ENCODE measurements around the gene JAG1.
A peak's percentile ranks its signal among the peaks of the same experiment; 100 is the strongest.

Gene JAG1

DNA sequence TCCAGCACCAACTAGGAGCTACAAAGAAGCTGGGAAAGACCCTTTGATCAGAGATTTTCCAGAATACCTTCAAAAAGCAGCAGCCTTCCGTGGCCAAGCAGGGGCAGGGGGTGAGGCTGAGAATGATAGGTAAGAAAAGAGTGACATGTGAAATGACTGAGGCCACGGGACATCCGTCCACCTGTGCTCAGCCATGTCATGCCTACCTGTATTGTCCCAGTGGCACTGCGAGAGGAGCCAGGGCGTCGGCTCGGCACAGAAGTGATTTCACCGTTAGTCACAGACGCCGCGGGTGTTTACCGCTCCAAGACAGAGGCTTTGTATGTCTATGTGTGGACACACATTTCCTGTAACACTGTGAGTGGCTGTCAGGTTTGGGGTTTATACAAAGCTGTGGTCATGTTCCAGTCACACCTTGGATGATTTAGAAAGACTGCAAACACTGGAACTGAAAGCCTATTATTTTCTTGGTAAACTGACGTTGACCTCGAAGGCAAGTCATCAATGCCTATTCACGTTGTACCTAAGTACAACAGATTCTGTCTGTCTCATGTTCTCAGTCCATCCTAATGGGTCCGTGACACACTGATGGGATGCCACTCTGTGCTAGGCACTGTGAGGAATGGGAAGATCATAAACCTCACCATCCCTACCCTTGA lies 32.1 kb upstream of the JAG1 start:
- no peak for DNase-seq

DNA sequence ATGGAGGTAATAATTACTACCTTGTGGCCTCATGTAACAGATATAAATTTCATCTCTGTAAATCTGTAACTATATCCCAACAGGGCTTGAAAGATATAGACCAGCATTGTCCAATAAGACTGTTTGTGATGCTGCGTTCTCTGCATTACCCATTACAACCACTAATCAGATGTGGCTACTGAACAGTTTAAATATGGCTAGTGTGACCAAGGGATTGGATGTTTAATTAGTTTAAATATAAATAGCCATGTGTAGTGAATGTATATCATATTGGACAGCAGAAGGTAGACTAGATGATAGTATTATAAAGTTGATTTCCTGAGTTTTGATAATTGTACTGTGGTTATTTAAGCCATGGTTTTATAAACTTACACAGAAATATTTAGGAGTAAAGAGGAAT lies 27.8 kb upstream of the JAG1 start:
- no peak for DNase-seq

DNA sequence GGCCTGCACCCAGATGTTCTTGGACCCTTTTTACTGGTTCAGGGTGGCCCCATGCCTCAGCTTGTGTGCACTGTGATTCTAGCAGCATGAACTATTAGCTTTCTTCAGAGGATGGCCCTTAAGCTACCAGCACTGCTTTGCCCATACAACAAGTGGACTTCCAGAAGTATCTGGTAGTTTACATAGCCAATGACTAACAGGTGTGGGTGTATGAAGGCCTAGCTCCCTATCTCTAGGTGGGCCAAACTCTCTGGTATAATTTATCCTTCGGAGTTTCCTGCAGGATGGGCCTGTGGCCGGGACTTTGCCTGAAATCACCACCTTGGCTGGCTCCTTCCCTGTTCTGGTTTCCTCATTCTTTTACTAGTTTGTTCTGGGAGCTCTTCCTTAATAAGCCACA lies 26.1 kb upstream of the JAG1 start:
- DNase-seq, result no peak

DNA sequence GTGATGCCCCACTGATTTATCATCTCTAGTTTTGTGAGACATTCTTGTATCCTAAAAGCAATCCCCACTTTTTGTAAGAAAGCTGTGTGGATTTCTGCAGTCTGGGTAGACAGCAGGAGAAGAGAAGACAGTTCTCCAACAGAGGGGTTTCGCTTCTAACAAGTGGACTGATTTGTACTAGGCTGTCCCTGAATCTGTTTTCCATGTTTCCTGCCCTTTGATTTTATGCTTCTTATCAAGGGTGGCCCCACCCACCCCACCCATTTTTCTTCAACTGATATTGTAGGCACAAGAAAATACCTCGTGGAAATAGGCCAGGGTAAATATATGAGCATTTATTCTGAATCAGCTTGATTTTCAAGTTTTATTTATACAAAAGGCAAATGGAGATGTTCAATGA lies 25.7 kb upstream of the JAG1 start:
- no peak for DNase-seq

DNA sequence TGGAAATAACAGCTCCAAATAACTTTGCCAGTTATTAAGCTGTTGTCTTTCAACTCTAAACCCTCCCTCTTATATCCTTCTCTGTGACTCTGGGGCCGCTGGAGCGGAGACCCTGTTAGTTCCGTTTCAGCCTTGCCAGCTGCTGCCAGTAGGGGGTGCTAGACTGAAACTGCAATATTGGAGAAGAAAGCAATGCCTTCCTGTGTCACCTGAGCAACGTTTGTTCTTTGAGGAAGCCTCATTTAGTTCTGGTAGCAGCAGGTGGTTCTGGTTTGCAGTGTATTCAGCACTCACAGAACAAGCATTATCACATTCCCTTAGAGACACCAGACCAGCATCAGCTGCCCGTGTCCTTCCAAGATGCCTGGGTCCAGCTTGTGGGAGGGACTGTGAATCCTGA lies 22.9 kb upstream of the JAG1 start:
- DNase-seq, result no peak

DNA sequence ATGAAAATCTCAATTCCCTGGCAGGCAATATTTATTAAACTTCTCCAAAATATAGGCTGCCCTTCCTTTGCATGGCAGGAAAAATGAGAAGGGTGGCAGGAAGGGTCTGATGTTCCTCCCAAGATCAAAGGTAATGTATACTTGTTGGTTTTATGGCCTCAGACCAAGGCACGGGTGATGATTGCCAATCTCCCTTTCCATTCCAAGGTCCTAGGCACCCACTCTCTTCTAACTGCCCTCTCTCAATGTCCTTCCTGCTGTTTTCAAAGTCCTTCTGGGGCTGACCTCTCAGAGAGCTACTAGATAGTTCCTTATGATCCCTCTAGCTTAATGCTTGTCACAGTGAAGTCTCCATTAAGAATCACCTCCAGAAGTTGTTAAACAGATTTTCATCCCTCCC lies 15.6 kb upstream of the JAG1 start:
- no peak for DNase-seq

DNA sequence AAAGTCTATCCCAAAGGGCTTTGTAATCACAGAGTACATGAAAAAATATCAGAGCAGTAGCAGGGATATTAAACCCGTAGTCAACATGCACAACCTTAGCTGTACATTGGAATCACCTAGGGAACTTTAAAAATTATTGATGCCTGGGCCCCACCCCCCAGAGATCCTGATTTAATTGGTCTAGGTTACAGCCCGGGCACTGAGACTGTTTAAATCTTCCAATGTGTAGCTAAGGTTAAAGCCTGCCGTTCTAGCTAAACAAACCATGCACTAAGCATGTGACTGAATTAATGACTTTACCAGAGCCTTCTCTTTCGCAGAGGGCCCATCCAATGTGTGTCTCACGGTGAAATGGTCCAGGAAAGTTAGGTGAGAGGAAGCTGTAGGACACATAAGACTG lies 14.1 kb upstream of the JAG1 start:
- DNase-seq, result no peak

DNA sequence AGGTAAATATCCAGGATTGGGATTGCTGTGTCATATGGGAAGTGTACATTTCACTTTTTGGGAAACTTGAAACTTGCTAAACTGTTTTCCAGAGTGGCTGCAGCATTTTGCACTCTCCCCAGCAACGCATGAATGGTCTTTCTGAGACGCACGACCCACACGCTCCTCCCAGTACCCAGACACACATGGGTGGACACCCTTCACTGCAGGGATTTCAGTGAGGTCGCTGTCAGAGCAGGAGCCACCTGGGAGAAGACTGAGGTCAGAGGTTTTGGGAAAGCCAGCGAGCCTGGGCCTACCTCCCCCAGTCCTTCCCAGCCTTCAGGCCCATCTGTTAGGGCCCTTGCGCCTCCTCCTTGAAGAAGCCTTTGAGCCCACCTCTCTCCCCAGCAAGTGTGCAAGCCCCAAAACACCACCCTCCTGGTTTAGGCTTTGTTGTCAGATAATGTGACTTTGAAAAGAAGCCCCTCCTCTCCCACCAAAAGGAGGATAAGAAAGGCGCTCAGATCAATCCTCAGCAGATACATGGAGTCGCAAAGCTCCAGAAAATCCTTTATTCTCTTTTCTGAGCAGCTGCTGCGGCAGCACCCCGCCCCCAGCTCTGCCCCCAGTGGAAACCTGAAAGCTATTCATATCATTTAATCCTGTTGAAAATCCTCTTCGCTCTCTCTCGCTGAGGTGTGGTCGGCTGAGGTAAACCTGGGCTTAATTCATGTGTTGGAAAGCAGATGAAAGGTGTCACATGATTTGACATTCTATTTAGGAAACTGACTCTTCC lies 12.7 kb upstream of the JAG1 start:
- peak; percentile 46 for DNase-seq

DNA sequence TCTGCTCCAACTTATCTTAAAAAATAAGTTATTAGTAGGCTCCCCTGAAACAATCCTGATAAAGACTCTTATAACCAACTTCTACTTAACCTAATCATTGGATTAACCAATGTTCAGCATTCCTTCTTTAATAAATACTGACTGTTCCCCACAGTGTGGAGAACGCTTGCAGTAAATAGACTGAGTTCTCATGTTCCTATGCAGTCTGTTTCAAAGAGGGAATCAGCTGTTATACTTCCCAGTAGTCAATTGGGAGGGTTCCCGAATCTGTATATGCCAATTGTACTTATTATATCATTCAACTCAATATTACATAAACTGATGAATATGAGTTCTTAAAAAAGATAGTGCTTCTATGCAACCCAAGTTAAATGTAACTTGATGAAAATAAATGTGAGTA lies 9.7 kb upstream of the JAG1 start:
- no peak for DNase-seq

DNA sequence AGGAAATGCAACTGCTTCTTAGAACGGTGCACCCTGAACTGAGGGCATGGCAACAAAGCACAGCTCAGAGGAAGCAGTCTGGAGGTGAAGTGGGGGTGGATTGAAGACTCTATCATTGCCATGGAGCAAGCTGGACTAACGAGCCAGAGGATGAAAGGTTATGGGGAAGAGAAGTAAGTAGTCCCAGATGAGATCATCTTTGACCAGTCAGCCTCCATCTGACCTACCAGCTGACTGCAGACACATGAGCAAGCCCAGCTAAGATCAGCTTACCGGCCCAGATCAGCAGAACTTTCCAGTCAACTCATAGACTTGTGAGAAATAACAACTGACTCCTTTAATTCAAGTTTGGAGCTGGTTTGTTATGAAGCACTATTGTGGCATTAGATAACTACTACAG lies 9.1 kb upstream of the JAG1 start:
- no peak for DNase-seq

DNA sequence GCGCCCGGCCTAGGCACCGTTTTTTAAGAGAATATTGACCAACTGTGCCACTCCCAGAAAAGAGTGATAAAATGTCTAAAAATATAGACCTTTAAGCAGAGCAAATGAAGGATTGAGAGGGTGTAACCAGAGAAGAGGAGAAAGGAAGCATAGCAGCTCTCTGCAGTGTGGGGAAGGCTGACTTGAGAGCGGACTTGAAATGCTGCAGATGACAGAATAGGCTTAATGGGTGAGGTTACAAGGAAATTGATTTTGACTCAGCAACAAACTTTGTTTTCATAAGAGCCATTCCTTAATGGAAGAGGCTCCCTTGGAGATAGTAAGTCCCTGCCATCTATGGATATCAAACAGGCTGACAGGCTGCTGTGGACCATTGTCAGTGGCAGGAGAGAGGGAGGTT lies 7.7 kb upstream of the JAG1 start:
- no peak for DNase-seq

DNA sequence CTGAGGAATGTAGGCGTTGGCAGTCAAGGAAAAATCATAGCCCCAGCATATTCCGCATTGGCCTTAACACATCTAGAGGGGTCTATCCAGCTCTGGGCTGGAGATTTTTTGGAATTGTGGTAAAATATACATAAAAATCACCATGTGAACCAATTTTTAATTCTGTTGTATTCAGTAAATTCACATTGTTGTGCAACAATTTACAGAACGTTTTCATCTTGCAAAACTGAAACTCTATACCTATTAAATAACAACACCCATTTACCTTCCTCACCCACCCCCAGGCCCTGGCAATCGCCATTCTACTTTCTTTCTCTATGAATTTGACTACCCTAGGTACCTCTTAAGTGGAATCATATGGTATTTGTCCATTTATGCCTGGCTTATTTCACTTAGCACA lies 6.8 kb upstream of the JAG1 start:
- no peak for DNase-seq

DNA sequence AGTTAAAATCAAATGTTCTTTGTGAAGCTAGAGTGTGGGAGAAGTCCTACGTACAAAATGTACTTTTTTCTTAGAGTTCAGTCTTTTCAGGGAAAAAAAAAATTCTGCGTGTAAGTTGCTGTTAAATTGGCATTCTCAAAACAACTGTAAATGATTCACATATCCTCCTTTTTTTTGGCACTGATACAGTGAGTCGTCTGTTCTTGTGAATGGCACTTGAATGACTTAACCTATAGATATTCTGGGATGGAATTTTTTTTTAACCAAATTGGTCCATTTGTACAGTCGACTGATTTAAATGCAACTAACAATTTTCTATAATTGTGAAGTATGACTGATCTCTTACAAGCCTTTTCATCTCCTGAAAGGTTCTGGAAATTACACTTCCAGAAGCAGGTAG lies 5.5 kb upstream of the JAG1 start:
- no peak for DNase-seq

DNA sequence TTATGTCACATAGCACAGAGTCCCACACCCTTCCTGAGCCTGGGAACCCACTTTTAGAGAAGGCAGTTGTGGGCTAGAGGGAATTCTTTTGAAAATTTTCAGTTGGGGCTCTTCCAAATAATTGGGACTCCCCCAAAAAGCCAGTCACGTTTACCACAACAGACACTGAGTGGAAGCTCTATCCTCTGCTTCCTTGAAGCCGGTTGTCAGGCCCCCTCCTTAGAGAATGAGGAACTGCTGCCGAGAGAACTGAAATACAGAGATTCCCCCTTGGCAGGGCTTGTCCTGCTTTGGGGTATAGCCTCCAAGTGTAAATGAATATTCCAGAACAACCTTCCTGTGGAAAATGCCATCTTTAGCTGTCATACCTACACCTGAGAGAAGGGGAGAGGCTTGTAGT lies 2.7 kb upstream of the JAG1 start:
- no peak for DNase-seq

DNA sequence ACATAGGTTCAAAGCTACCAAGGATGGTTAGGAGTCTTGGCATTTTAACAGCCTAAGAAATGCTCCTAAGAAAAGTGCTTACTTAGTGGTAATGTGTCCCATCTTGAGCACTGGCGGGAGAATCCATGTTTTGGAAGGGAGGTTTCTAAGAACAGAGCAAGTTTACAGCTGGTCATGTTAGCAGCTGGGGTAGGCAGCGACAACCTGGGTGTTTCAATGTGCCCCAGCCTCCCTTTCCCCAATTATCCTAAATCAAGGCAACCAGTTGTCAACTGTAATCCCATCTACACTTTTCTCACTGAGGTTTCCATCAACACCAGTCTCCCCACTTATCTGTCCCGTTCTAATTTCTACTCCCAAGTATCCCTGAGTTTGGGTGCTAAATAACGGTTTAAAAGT lies 1.6 kb upstream of the JAG1 start:
- DNase-seq, result no peak

DNA sequence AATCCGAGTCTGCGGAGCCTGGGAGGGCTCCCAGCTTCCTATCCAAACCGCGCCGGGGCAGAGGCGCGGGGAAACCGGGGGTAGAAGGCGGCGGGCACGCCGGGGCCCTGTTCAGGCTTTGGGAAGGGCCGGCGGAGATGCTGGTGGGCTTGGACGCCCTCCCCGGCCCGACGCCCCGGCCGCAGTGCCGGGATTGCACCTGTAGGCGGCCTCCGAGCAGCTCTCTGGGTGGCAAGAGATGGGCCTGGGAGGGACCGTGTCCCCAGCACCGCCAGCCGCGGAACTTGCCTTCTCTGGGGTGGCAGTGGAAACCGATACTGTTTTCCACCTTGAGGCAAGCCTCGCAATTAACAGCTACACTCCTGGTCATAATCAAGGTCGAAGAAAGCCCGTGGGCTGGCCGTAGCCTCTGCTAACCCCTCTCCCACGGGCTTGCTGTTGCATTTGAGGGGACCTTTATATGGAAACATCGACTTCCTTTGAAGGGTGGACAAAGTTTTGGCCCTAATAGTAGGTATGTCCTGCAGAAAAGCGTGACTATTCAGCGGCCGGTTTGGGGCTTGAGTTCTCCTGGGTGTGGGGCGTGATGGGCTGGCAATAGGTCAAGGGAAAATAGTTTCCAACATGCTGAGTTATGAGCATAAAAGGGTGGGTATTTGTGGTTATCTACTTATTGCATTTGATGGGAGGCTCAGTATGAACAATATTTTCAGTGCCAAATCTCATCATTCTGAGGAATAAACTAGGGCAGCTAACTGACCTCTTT lies 1.1 kb upstream of the JAG1 start:
- DNase-seq, result peak; percentile 97

DNA sequence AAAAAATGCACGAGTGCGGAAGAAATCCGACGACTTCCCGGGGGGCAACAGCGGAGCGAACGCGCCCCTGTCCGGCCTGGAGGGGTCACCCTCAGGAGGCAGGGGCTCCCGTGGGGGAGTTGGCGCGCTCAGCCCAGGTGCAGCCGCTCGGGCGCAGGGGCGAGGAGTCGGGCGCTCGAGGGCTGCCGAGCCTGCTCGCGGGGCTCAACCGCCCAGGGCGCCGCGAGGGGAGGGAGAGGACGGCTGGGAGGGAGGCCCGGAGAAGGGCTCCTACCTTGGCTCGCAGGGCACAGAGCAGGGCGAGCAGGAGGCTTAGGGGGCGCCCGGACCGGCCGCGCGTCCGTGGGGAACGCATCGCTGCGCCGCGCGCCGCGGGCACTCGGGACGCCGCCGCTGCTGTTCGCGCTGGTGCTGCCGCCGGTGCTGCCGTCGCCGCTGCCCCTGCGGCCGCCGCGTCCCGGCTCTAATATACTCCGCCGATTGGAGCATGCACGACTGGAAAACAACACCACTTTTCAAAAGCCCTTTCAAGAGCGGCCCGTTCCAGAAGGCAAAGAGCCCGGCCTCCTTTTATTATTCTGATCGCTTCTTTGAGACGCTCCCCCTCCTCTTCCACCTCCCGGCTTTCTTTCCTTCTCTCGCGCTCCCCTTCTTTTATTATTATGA lies 490 bp downstream of the JAG1 start:
- DNase-seq, result peak; percentile 93

DNA sequence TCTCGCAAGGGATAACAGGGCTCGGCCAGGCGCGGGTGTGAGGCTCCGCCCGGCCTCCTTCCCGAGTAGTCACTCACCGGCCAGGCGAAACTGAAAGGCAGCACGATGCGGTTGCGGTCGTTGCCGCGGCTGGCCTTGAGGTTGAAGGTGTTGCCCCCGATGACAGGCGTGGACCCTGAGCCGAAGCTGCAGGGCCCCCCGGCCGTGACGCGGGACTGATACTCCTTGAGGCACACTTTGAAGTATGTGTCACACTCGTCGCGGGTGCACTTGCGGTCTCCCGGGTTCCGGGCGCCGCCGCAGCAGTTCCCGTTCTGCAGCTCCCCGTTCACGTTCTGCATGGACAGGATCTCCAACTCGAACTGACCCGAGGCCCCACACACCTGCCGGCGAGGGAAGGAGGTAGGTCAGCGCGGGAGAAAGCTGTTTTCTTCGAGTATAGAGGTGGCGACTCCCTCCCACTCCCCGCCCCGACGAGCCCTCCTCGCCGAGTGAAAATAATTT lies 1.1 kb downstream of the JAG1 start:
- DNase-seq, result peak; percentile 75

DNA sequence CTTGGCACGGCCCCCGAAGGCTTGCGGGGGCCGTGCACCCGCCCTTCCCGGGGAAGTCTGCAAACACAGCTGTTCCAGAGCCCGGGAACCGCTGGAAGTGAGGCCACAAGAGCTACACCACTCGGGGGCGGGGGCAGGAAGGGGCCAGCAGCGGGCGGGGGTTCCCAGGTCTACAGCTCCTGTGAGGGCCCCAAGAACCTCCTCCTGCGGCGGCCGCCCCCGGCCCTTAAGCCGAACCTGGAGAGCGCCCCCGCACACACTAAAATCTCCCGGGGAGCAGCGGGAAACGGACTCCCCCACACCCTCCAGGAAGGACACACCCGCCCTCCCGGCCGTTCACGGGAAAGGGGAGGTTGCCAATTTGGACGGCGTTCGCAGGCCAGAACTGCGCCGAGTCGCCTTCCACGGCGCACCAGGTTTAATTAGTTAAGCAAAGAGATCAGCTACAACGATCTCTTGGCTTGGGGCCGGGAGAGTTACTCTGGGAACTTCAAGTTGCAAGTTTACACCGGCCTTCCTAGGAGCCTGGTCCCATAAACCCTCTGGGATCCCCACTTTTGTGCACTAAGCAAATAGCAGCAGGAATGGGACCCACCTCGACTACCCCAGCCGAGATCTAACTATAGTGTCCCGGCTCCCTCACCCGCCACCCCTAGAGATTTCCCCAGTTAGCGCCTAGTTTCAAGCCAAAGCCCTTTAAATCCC lies 1.7 kb downstream of the JAG1 start:
- peak; percentile 70 for DNase-seq

DNA sequence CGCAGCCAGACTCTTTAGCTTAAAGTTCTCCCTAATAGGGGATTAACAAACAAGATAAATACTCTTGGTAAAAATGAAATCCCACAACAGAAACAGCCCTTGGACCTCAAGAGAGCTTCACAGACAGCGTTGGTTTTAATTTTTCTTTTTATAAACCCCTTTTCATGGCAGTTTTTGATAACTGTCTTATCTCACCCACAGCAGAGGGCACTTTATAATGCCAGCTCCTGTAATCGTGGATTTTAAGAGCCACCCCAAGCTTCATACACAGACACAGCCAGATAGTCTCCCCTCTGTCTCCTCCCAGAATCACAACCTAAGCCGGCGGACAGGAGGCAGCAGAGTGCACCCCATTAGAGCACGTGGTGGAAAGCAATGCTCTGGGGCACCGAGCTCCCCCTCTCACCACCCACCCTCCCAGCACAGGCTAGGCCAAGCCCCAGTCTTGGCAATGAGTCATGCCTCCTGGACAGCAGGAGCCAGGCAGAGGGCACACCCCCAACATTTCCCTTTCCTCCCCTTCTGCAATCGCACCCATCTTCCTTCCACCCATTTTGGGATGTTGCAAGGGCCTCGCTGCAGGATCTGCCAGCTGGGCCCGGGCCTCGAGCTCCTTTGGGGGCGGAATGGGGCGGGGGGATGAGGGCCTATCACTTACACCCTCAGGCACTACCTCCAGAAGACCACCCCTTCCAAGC lies 2.4 kb downstream of the JAG1 start:
- peak; percentile 70 for DNase-seq

DNA sequence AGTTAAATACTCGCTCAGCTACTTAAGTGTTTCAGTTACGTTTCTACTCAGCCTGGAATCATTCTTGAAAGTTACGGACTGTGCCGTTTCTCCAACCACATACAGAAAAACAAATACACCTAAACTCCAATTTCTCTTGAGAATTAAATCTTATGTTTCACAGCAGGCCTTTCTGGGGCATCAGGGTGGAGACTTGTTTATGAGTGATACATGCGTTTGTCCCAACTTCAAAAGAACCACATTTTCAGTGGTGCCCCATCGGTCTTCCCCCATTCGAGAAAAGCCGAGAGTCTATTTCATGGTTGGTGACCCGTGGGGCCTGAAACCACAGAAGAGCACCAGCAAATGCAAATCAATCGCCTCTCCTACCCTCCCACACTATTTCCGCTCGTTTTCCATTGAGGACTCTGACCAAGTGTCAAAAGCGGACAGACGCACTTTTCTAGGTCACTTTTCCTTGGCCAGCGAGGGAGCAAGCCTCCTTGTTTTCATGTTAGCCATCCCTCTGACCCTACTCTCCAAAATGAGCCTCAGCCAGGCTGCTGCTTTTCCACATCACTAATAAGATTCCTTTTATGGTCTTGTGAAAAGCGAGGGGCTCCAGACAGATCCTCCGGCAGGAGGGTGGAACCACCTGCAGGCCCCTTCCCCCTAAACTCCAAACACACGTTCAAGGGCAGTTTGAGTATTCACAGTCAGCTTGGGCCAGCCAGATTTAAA lies 3.1 kb downstream of the JAG1 start:
- peak; percentile 58 for DNase-seq
